GM12873 (cell line): ENCODE measurements around the gene KIAA1549.

Source experiments
- TF ChIP-seq, protein P1 (sequence below): IDR thresholded peaks from 2 replicates; pipeline ENCODE4 v1.5.1; 2012; ENCODE audit warnings: low read depth, mild to moderate bottlenecking, moderate library complexity, low read length, control low read depth; ENCODE audit not compliant: insufficient read depth; ENCODE audit errors: missing control alignments

The KIAA1549 gene

DNA sequence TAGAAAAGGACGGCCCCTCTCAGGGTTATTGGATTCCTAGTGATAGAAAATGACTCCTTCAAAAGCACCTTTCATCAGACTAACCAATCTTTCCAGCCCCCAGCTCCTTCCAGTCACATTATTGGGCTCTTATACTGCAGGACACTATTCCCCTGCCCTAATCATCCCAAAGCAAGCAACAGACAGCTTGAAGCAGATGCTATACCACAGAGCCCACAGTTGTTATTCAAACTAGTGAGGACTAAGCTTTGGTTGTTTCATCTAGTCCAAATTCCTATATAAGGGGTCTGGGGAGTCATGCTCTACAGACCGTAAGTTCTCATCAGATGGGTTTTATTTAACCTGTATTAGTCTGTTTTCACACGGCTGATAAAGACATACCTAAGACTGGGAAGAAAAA is 30.2 kb upstream of the KIAA1549 start:
- TF ChIP-seq, protein P1, sequence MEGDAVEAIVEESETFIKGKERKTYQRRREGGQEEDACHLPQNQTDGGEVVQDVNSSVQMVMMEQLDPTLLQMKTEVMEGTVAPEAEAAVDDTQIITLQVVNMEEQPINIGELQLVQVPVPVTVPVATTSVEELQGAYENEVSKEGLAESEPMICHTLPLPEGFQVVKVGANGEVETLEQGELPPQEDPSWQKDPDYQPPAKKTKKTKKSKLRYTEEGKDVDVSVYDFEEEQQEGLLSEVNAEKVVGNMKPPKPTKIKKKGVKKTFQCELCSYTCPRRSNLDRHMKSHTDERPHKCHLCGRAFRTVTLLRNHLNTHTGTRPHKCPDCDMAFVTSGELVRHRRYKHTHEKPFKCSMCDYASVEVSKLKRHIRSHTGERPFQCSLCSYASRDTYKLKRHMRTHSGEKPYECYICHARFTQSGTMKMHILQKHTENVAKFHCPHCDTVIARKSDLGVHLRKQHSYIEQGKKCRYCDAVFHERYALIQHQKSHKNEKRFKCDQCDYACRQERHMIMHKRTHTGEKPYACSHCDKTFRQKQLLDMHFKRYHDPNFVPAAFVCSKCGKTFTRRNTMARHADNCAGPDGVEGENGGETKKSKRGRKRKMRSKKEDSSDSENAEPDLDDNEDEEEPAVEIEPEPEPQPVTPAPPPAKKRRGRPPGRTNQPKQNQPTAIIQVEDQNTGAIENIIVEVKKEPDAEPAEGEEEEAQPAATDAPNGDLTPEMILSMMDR: no peak

DNA sequence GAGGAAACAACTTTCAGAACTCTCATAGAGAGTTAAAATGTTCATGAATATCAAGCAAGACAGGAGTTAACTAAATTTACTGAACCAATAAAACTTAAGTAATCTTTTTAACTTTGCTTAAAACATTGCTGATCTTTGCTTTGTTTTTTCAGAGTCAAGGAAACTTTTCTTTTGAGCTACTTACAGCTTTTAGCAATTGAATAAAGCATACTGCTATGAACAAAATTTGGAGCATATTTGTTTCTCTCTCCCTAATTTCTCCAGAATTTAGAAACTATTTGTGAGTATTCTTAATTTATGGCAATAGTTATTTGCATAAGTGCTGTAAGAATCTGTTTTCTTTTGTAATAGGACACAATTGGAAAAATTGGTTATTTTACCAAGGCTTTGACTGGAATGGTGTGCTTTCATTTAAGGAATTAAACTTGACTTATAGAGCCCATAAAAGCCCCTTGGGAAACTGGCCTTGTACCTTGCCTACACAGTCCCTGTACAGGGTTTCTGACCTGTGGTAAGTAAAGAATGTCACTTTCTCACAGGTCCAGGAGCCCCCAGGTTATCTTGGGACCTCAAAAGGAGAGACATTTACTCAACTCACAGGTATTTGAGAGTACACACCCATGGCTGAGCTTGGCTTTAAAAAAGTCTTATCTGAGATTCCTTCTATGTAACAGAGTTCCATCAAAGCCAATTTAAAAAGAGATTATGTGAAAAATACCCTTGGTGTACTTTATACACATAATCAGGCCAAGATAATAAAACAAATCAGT is 23.3 kb upstream of the KIAA1549 start:
- TF ChIP-seq, protein P1: no peak

GRCh38 chr7:138999414-138999813 is 18.2 kb upstream of the KIAA1549 start:
- TF ChIP-seq, protein P1: no peak

- TF ChIP-seq, protein P1: no peak
These were observed 10.9 kb upstream of the KIAA1549 start for GRCh38 chr7:138992052-138992531.

DNA sequence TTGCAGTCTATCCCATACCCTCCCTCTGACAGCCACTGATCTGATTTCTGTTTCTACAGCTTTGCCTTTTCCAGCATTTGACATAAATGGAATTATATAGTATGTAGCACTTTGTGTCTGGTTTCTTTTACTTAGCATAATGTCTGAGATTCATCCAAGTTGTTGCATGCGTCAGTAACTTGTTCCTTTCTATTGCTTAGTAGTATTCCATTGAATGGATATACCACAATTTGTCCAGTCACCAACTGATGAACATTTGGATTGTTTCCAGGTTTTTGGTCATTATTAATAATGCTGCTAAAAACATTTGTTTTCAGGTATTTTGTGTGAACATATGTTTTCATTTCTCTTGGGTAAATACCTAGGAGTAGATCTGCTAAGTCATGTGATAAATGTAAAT is 6.5 kb upstream of the KIAA1549 start:
- TF ChIP-seq, protein P1: no peak

GRCh38 chr7:138982204-138982623 is 1.0 kb upstream of the KIAA1549 start:
- TF ChIP-seq, protein P1: no peak

- TF ChIP-seq, protein P1: no peak
These were observed 462 bp downstream of the KIAA1549 start for GRCh38 chr7:138980563-138981291.
